T-helper 2 cell (primary cell): Measurements from ENCODE around the gene ANKS3.

Experiments
- DNase-seq, 5 experiments: peaks; one replicate each; pipeline versions ENCODE4 v3.0.0 to v3.0.0-alpha.2; 2012 to 2022

Gene ANKS3

GRCh38 chr16:4684058-4684715, 49.9 kb downstream of the ANKS3 start:
- no peak for DNase-seq

- DNase-seq = no peak
Measured at GRCh38 chr16:4683255-4684057, 50.6 kb downstream of the ANKS3 start.

- peak in 1 of 5 experiments; percentile 42 for DNase-seq
Measured at GRCh38 chr16:4682616-4683254, 51.3 kb downstream of the ANKS3 start.

GRCh38 chr16:4682084-4682591, 51.9 kb downstream of the ANKS3 start:
- DNase-seq = no peak

GRCh38 chr16:4681471-4682083, 52.5 kb downstream of the ANKS3 start:
- DNase-seq = no peak

- DNase-seq = no peak
Measured at GRCh38 chr16:4680673-4681470, 53.2 kb downstream of the ANKS3 start.

GRCh38 chr16:4679850-4680636, 54.0 kb downstream of the ANKS3 start:
- DNase-seq = peak in 1 of 5 experiments; percentile 44

- DNase-seq = no peak
Measured at GRCh38 chr16:4679156-4679849, 54.8 kb downstream of the ANKS3 start.

- no peak for DNase-seq
Measured at GRCh38 chr16:4678596-4678995, 55.5 kb downstream of the ANKS3 start.

- DNase-seq = no peak
Measured at GRCh38 chr16:4677994-4678393, 56.1 kb downstream of the ANKS3 start.

GRCh38 chr16:4677390-4677789, 56.7 kb downstream of the ANKS3 start:
- no peak for DNase-seq

- DNase-seq = peak in 1 of 5 experiments; percentile 43
Measured at GRCh38 chr16:4676831-4677230, 57.2 kb downstream of the ANKS3 start.

- DNase-seq = peak in 4 of 5 experiments; percentile 40 to 94 (median 64)
Measured at GRCh38 chr16:4675864-4676786, 57.9 kb downstream of the ANKS3 start.

- no peak for DNase-seq
Measured at GRCh38 chr16:4674926-4675530, 59.0 kb downstream of the ANKS3 start.

- no peak for DNase-seq
Measured at GRCh38 chr16:4673387-4674046, 60.6 kb downstream of the ANKS3 start.

- DNase-seq = no peak
Measured at GRCh38 chr16:4668313-4668960, 65.6 kb downstream of the ANKS3 start.

- DNase-seq = no peak
Measured at GRCh38 chr16:4667203-4667963, 66.7 kb downstream of the ANKS3 start.
